BE2C (cell line): Measurements from ENCODE around the gene MYLK3.
A peak's percentile ranks its signal among the peaks of the same experiment; 100 is the strongest.
"Not testable (repeated sequence)": the region's sequence is repeated elsewhere in the genome, so short reads cannot be mapped to it uniquely, and the experiment has no call there.

Experiments
- DNase-seq: peaks from one replicate; pipeline ENCODE4 v3.0.0-alpha.2; 2020
- H3K27me3 ChIP-seq: fragments of 250-450 bp; sonication (Bioruptor Pico); 2 replicates; pipeline ENCODE4 v1.5.1; 2020; ENCODE audit warnings: mild to moderate bottlenecking
- H3K36me3 ChIP-seq: fragments of 250-450 bp; sonication (Bioruptor Pico); 2 replicates; pipeline ENCODE4 v1.5.1; 2020; ENCODE audit warnings: mild to moderate bottlenecking
- H3K4me1 ChIP-seq: fragments of 250-450 bp; sonication (Bioruptor Pico); 2 replicates; pipeline ENCODE4 v1.5.1; 2020
- H3K4me3 ChIP-seq: 2 replicates; pipeline ENCODE4 v1.5.1; 2011; ENCODE audit warnings: low read depth, low read length
- H3K9me3 ChIP-seq: fragments of 250-450 bp; sonication (Bioruptor Pico); 2 replicates; pipeline ENCODE4 v1.5.1; 2020
- TF ChIP-seq, protein P1 (sequence below): IDR thresholded peaks from 2 replicates; pipeline ENCODE4 v1.5.1; 2012; ENCODE audit warnings: mild to moderate bottlenecking, low read depth, low read length

Gene MYLK3

DNA sequence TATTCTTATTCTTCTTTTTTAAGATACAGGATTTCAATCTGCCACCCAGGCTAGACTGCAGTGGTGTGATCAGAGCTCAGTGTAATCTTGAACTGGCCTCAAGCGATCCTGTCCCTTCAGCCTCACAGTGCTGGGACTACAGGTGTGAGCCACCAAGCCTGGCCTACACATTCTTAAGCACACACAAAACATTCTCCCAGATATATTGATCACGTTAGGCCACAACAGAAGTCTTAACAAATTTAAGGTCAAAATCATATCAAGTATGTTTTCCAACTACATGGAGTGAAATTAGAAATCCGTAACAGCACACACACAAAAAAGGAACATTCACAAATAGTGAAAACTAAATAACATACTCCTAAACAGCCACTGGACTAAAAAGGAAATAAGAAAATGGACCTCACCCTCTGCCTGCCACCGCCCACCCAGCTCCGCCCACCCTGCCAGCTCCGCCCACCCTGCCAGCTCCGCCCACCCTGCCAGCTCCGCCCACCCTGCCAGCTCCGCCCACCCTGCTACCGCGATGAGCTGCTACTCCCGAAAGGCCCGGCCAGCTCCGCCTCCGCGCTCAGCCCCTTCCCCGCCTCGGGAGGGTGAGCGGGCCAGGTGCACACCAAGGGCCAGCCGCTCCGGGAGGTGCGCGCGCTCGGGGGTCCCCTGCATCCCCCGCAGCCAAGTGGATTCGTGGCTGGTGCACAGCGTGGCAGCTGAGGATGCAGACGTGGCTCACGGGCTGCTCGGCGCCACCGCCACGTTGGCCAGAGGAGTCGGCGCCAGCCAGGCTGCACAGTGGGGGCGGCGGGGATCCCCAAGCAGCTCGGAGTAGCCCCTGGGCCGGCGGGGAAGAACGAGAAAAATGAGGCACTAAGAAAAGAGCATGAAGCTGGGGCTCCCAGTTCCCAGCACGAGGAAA lies 41.6 kb upstream of the MYLK3 start:
- Histone ChIP-seq H3K4me1 (peaks cover 4% of the 10 kb centered on the region; the same call in 1 of the 2 replicates), H3K27me3 (no peaks in the 10 kb centered on the region), H3K9me3 (no peaks in the 10 kb centered on the region), H3K36me3 (no peaks in the 10 kb centered on the region), H3K4me3 (peak overlapping the region; percentile 79)
- TF ChIP-seq, protein P1, sequence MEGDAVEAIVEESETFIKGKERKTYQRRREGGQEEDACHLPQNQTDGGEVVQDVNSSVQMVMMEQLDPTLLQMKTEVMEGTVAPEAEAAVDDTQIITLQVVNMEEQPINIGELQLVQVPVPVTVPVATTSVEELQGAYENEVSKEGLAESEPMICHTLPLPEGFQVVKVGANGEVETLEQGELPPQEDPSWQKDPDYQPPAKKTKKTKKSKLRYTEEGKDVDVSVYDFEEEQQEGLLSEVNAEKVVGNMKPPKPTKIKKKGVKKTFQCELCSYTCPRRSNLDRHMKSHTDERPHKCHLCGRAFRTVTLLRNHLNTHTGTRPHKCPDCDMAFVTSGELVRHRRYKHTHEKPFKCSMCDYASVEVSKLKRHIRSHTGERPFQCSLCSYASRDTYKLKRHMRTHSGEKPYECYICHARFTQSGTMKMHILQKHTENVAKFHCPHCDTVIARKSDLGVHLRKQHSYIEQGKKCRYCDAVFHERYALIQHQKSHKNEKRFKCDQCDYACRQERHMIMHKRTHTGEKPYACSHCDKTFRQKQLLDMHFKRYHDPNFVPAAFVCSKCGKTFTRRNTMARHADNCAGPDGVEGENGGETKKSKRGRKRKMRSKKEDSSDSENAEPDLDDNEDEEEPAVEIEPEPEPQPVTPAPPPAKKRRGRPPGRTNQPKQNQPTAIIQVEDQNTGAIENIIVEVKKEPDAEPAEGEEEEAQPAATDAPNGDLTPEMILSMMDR: no peak
- peak; percentile 90 for DNase-seq

DNA sequence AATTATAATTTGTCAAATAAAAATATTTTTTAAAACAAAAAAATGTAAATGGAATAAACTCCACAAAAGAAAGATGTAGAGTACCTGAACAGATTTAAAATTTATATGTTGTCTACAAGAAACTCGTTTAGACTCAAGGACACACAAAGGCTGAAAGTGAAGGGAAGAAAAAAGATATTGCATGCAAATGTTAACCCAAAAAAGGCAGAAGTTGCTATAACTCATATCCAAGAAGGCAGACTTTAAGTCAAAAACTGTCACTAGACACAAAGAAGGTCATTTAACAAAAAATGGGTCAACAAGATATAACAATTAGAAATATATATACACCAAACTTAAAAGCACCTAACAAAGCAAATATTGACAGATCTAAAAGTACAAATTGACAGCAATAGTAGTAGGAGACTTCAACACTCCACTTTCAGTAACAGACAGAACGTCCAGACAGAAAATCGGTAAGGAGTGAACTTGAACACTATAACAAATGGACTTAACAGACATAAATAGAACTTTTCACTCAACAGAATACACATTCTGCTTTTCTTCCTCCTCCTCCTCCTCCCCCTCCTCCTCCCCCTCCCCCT lies 40.8 kb upstream of the MYLK3 start:
- Histone ChIP-seq H3K9me3 (no peaks in the 10 kb centered on the region), H3K4me3 (no peak overlapping the region), H3K36me3 (no peaks in the 10 kb centered on the region), H3K27me3 (no peaks in the 10 kb centered on the region), H3K4me1 (peaks cover 4% of the 10 kb centered on the region; the same call in 1 of the 2 replicates)
- DNase-seq: no peak
- TF ChIP-seq, protein P1: no peak

DNA sequence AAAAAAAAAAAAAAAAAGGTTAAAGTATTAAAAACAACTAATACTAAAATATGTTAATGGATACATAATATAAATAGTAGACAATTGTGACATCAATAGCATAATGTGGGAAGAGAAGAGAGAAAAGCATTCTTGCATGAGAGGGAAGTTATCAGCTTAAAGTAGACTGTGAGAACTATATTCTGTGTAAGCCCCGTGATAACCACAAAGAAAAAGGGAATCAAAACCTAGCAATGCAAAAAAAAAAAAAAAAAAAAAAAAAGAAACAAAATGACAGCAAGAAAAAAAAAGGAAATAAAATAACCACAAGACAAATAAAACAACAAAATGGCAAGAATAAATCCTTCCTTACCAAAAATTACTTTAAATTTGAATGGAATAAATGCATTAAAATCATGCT lies 39.8 kb upstream of the MYLK3 start:
- H3K27me3 ChIP-seq: no peaks in the 10 kb centered on the region
- TF ChIP-seq, protein P1: no peak
- H3K4me3 ChIP-seq: no peak overlapping the region
- H3K36me3 ChIP-seq: no peaks in the 10 kb centered on the region
- H3K9me3 ChIP-seq: no peaks in the 10 kb centered on the region
- no peak for DNase-seq
- peaks cover 4% of the 10 kb centered on the region; the same call in 1 of the 2 replicates for H3K4me1 ChIP-seq

DNA sequence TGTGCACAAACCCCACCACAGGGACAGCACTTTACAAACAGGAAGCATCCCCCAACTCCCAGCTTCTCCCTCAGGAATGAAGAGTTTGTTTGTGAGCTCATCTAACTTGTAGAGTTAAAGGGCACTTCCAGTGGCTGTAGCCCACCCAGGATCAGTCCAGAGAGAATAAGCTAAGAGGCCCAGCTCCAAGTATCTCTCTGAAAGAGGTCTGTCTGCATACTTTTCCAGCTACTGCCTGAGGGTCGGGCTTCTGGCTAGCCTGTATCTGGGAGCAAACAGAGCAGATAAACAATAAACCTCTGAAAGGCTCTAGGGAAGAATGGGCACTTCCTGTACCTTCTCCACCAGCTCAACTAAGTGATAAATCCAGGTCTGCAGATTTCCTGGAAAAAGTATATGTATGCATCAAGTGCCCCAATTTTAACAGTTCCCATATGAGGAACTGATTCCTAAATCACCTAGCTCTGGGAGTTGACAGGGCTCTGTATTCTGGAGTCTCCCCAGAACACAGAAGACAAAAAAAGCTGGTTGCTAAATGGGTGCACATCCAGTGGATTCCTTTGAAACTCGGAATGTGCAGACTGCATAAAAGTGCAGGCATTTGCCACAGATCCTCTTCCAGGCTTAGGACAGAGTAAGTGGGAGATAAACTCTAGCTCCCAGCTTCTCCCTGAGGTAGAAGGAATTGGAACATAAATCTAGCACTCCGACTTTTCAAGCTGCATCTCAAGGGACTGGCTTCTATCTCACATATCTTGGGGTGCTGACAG lies 37.1 kb upstream of the MYLK3 start:
- no peaks in the 10 kb centered on the region for H3K27me3 ChIP-seq
- H3K4me3 ChIP-seq: no peak overlapping the region
- no peaks in the 10 kb centered on the region; the same call in 1 of the 2 replicates for H3K4me1 ChIP-seq
- TF ChIP-seq, protein P1: no peak
- H3K36me3 ChIP-seq: no peaks in the 10 kb centered on the region
- DNase-seq: no peak
- no peaks in the 10 kb centered on the region for H3K9me3 ChIP-seq

DNA sequence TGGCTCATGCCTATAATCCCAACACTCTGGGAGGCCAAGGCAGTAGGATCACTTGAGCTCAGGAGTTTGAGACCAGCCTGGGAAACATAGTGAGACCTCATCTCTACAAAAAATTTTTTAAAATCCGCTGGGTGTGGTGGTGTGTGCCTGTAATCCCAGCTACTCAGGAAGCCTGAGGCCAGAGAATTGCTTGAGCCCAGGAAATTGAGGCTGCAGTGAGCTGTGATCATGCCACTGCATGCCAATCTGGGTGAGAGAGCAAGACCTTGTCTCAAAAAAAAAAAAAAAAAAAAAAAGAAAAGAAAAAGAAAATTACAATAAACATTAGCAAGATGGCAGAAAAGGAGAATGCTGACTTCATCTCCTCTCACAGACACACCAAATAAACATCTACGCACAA lies 36.4 kb upstream of the MYLK3 start:
- H3K9me3 ChIP-seq: not testable (repeated sequence)

DNA sequence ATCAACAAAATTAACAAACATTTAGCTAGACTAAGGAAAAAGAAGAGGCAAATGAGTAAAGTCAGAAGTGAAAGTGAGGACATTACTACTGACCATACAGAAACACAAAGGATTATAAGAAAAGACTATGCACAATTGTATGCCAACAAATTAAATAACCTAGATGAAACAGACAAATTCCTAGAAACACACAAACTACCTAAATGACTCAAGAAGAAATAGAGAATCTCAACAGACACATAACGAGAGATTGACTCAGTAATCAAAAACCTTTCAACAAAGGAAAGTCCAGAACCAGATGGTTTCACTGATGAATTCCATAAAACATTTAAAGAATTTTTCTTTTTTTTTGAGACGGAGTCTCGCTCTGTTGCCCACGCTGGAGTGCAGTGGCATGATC lies 35.7 kb upstream of the MYLK3 start:
- Histone ChIP-seq H3K4me1 (no peaks in the 10 kb centered on the region), H3K4me3 (no peak overlapping the region), H3K9me3 (no peaks in the 10 kb centered on the region), H3K36me3 (no peaks in the 10 kb centered on the region), H3K27me3 (no peaks in the 10 kb centered on the region)
- DNase-seq: no peak
- TF ChIP-seq, protein P1: no peak

More for the DNA sequence above, 36.4 kb upstream of the MYLK3 start:
- not testable (repeated sequence) for H3K36me3 ChIP-seq, H3K4me3 ChIP-seq, DNase-seq, H3K27me3 ChIP-seq, H3K4me1 ChIP-seq
